GM18907 (cell line): ENCODE data around the gene KANK3.
"Not testable (repeated sequence)": the region's sequence is repeated elsewhere in the genome, so short reads cannot be mapped to it uniquely, and the experiment has no call there.

ENCODE experiments used
- ATAC-seq: cut with Tn5 transposase; IDR thresholded peaks from one replicate; pipeline ENCODE4 v1.9.1; 2021; ENCODE audit warnings: mild to moderate bottlenecking, moderate library complexity; ENCODE audit not compliant: unreplicated experiment

KANK3 gene

DNA sequence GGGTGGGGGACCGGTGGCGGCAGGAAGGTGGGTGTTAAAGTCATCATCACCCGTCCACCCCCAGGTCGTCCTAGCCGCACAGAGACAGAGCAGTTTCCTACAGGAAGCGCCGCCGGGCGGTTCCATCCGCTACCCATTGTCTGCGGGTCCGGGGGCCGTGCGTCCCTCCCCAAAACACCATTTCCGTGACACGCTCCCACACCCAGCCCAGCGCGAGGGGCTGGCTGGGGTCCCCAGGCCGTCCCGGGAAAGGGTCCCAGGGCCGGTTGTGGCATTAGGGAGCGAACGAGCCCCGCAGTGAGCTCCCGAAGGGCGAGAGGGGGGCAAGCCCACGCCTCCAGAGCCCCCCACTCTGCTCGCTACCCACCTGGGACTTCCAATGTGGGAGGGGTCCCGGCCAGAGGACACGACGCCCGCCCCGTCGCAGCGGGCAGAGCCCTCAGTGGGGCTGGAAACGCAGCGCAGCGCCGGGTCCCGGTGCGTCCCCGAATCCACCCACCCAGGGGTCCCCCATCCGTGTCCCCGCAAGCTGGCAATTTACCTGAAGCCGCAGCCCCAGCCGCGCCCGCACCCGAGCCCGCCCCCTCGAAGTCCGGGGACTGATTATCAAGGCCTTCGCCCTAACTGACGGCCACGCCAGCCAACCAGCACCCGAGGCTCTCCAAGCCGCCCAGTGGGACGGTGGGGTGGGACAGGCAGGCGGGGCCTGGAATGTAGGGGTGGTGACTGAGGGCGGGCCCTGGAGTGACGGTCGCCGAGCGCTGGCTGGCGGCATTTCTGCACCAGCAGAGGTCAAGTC is at the start of gene KANK3:
Gene KANK3 (minus strand): TSS at position 579 of the 799 bp plus-strand sequence. CDS start 5,434 bp downstream, outside the sequence.
- ATAC-seq: peak; percentile 91

DNA sequence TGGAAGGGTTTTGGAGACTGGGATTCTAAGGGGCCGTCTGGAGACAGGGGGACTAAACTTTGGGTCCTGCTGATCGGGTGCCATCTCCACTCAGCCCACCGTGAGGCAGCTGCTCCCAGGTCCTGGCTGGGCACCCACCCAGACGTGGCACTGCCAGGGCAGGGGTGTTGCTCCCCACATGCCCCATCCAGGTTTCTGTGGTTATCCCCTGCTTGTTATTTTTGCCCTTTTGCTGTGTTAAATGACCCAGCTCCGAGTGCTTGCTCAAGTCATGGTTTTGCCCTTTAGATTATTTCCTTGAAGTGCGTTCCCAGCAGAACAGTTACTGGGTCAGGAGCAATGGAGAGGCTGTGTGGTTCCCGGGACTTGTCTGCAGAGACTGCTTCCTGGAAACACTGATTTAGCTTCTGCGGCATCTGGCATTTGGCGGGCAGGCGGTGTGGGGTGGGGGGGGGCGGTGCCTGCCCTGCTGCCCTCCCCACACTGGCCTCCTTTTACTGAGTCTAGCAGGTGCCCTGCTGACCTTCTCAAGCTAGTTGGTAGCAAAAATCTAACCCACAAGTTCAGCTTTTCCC is 49.0 kb upstream of the KANK3 start:
- no peak for ATAC-seq

DNA sequence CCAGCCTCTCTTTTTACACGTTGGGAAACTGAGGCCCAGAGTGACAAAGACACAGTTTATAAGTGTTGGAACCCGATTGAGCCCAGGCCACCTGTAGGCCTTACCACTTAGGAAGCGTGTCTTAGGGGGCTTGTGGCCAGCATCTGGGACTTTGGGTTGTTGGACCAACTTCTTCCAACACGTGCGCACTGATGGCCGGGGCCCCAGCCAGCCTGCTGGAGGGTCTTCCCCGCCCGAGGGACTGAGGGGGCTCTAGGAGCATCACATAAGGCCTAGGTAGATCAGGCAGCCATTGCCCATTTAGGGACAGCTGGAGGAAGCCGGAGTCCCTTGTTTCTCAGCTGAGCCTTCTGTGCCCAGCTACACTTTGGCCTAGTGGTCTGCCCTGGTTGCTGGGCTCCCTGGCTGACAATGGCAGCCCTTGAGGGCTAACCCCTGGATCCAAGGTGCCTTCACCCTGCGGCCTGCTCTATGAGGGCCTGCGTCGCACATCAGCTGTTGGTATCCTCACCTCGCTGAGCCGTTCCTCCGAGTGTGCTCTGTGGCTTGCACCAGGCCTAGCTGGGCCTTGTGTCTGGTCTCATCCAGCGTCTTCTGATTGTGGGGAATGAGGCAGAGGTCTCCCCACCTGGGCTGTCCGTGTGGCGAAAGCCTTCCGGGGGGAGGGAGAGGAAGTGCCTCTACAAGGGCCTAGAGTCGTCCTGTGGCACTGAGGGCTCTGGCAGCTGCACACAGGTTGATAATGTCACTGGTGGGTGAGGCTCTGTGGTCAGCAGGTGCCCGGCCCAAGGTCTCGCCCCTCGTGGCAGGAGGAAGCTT is 48.3 kb upstream of the KANK3 start:
- ATAC-seq: no peak

DNA sequence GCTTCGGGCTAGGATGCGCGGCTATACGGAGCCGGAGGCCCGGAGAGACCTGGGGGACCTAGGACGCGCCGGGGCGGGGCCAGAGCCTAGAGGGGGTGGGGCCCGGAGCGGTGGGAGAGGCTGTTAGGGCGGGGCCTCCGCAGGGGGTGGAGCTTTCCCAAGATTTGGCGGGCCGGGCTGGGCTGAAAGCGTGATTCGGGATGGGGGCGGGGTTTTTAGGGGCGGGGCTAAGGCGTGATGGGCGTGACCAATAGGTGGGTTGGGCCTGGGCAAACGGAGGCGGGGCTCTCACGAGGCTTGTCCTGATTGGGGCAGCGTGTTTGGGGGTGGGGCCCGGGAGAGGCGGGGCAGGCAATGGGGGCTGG is 47.5 kb upstream of the KANK3 start:
- ATAC-seq: peak; percentile 50

DNA sequence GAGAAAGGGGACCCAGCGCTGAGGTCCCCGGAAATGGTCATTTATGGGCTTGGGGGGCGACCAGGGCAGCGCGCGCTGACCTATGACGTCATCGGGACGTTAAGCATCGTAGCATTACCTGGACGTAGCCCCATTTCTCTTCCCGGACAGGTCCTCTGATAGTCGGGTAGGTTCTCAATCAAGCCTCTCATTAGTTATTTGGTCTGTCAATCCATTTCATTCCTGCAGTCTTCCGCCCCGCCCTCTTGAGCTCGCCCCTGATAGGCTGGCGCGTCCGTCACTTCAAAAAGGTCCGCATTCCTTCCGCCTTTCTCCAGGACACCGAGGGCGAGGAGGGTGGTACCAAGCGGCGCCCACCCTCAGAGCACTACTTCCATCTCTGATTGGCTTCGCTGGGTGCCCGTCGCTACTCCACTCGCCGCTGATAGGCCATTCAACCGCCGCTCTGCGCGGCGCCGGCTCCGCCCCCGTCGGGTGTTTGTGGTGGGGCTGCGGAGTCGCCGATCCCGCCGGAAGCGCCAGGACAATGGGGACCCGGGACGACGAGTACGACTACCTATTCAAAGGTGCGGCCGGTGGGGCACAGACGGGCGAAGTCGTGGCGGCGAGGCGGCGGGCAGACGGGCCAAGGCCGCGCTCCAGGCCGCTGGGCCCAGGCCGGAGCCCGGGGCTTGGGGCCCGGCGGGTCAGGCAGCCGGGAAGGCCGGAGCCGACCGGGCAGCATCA is 47.0 kb upstream of the KANK3 start, which contains the start of gene RAB11B:
Gene RAB11B (plus strand): TSS at position 470 of the 726 bp plus-strand sequence. CDS start 57 bp downstream, at position 527.
- ATAC-seq: peak; percentile 94

DNA sequence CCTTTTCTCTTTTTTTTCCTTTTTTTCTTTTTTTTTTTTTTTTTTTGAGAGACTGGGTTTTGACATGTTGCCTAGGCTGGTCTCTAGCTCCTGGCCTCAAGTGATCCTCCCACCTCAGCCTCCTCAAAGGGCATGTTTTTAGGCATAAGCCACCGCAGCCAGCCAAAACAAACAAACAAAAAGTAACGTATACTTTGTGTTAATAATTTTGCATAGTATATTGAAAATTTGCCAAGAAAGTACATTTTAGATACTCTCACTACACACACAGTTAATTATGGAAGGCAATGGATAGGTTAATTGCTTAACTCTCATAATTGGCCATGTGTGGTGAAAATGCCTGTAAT is 45.5 kb upstream of the KANK3 start:
- ATAC-seq: no peak

DNA sequence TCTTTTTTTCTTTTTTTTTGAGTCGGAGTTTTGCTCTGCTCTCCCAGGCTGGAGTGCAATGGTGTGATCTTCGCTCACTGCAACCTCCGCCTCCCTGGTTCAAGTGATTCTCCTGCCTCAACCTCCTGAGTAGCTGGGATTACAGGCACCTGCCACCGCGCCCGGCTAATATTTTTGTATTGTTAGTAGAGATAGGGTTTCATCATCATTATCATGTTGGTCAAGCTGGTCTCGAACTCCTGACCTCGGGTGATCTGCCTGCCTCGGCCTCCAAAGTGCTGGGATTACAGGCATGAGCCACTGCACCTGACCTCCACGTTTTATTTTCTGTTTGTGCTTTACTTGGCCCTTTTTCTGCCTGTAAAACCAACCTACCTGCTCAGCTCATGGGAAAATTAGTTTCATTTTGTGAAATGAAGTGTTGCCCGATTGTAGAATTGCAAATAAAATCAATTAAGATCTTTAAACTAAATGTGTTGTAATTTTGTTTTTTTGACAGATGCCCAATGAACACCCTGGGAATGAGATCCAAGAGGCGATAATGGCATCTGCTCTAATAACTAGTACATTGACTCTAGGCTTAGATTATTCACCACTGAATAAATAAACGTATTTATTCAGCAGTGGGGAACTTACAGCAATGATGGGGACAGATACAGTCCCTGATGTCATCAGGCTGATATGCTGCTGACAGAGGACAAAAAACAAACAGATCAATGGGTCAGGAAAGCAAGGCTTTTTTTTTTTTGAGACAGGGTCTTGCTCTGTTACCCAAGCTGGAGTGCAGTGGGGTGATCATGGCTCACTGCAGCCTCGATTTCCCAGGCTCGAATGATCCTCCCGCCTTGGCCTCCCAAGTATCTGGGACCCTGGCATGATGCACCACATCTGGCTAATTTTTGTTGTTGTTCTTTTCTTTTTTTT is 44.9 kb upstream of the KANK3 start:
- ATAC-seq: no peak

DNA sequence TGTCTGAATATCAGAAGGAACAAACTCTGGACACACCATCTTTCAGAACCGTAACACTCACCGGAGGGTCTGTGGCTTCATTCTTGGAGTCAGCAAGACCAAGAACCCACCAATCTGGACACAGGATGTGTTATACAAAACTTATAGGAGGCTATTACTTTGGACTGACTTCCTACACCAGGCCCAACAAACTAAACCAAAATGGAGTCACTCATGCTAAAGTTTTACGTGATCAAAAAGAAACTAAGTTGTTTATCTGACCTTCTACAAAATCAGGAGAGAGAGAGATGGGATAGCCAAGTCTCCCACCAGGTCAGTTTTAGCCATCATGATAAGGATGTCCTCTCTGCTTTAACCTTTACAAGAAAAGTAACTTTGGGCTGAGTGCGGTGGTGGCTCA is 43.9 kb upstream of the KANK3 start:
- ATAC-seq: no peak

DNA sequence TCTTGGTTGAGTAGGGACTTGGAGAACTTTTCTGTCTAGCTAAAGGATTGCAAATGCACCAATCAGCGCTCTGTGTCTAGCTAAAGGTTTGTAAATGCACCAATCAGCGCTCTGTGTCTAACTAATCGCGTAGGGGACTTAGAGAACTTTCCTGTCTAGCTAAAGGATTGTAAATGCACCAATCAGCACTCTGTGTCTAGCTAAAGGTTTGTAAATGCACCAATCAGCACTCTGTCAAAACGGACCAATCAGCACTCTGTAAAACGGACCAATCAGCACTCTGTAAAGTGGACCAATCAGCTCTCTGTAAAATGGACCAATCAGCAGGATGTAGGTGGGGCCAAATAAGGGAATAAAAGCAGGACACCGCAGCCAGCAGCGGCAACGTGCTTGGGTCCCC is 43.4 kb upstream of the KANK3 start:
- ATAC-seq: not testable (repeated sequence)

DNA sequence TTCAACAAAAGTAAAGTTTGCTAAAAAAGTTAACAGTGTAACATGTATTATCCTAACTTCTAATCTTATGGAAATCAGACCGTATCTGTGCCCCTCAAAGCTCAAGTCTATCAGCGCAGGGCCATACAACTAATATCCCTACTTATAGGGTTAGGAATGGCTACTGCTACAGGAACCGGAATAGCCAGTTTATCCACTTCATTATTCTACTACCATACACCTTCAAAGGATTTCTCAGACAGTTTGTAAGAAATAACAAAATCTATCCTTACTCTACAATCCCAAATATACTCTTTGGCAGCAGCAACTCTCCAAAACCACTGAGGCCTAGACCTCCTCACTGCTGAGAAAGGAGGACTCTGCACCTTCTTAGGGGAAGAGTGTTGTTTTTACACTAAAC is 42.5 kb upstream of the KANK3 start:
- not testable (repeated sequence) for ATAC-seq

DNA sequence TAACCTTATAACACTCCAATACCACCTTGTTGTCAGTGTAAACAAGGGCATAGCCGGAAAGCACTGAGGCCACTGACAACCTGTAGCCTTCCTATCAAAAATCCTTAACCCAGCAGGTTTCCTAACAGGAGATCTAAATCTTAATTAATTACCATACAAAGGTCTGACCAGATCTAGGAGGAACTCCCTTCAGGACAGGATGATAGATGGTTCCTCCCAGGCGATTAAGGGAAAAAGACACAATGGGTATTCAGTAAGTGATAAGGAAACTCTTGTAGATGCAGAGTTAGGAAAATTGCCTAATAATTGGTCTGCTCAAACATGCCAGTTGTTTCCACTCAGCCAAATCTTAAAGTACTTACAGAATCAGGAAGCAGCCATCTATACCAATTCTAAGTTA is 42.0 kb upstream of the KANK3 start:
- not testable (repeated sequence) for ATAC-seq

DNA sequence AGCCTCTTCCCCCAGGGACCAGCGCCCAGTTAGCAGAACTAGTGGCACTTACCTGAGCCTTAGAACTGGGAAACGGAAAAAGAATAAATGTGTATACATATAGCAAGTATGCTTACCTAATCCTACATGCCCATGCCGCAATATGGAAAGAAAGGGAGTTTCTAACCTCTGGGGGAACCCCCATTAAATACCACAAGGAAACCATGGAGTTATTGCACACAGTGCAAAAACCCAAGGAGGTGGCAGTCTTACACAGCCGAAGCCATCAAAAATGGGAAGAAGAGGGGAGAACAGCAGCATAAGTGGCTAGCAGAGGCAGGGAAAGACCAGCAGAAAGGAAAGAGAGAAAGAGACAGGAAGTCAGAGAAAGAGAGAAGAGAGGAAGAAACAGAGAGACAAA is 41.5 kb upstream of the KANK3 start:
- not testable (repeated sequence) for ATAC-seq

DNA sequence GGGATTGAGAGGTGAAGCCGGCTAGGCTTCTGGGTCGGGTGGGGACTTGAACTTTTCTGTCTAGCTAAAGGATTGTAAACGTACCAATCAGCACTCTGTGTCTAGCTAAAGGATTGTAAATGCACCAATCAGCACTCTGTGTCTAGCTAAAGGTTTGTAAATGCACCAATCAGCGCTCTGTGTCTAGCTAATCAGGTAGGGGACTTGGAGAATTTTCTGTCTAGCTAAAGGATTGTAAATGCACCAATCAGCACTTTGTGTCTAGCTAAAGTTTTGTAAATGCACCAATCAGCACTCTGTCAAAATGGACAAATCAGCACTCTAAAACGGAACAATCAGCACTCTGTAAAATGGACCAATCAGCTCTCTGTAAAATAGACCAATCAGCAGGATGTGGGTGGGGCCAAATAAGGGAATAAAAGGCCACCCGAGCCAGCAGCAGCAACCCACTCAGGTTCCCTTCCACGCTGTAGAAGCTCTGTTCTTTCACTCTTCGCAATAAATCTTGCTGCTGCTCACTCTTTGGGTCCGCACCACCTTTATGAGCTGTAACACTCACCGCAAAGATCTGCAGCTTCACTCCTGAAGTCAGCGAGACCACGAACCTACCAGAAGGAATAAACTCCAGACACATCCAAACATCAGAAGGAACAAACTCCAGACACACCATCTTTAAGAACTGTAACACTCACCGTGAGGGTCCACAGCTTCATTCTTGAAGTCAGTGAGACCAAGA is 36.3 kb upstream of the KANK3 start:
- not testable (repeated sequence) for ATAC-seq

DNA sequence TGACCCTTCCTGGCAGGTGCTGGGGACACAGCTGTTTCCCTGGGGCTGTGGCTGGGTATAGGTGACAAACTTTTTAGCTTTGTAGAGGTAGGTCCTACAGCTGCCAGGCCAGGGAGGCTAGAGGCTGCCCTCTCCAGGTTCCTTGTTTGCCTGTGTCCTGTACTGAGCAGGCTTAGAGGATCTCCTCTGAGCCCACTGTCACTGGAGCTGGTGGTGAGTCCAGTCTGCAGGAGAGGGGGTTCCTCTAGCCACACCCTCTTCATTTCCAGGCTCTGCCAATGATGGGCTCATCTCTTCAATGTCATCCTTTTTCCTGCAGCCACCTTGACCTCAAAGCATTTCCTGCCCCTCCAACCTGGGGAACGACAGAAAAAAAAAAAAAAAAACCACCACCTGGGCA is 34.5 kb upstream of the KANK3 start:
- no peak for ATAC-seq

DNA sequence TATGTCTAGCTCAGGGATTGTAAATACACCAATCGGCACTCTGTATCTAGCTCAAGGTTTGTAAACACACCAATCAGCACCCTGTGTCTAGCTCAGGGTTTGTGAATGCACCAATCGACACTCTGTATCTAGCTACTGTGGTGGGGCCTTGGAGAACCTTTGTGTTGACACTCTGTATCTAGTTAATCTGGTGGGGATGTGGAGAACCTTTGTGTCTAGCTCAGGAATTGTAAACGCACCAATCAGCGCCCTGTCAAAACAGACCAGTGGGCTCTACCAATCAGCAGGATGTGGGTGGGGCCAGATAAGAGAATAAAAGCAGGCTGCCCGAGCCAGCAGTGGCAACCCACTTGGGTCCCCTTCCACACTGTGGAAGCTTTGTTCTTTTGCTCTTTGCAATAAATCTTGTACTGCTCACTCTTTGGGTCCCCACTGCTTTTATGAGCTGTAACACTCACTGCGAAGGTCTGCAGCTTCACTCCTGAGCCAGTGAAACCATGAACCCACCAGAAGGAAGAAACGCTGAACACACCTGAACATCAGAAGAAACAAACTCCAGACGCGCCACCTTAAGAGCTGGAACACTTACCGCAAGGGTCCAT is 33.4 kb upstream of the KANK3 start:
- not testable (repeated sequence) for ATAC-seq

DNA sequence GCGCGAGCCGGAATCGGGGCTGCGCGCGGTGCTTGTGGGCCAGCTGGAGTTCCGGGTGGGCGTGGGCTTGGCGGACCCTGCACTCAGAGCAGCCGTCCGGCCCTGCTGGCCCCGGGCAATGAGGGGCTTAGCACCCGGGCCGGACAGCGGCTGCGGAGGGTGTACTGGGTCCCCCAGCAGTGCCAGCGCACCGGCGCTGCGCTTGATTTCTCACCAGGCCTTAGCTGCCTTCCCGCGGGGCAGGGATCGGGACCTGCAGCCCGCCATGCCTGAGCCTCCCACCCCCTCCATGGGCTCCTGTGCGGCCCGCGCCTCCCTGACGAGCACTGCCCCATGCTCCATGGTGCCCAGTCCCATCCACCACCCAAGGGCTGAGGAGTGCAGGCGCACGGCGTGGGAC is 32.7 kb upstream of the KANK3 start:
- not testable (repeated sequence) for ATAC-seq

DNA sequence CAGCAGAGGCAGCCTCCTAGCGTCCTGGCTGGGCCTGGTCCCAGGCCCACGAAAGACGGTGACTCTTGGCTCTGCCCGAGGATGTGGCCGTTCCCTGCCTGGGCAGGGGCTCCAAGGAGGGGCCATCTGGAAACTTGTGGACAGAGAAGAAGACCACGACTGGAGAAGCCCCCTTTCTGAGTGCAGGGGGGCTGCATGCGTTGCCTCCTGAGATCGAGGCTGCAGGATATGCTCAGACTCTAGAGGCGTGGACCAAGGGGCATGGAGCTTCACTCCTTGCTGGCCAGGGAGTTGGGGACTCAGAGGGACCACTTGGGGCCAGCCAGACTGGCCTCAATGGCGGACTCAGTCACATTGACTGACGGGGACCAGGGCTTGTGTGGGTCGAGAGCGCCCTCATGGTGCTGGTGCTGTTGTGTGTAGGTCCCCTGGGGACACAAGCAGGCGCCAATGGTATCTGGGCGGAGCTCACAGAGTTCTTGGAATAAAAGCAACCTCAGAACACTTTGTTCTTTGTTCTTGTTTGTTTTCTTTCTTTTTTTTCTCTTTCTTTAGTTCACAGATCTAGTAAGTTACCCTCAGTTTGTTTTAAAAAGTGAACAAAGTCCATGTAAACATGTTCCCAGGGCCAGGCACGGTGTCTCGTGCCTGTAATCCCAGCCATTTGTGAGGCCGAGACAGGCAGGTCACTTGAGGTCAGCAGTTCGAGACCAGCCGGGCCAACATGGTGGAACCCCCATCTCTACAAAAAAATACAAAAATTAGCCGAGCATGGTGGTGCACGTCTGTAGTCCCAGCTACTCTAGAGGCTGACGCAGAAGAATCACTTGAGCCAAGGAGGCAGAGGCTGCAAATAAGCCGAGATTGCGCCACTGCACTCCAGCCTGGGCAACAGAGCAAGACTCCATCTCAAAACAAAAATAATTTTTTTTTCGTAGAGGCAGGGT is 31.1 kb upstream of the KANK3 start:
- no peak for ATAC-seq
